GM12891 (cell line): Measurements from ENCODE around the gene PEX11A.

Experiments used
- PAX5 ChIP-seq: IDR thresholded peaks from 2 replicates; pipeline ENCODE4 v1.6.1; 2011; ENCODE audit warnings: low read length, moderate library complexity, mild to moderate bottlenecking; ENCODE audit not compliant: insufficient read depth, severe bottlenecking
- POLR2A ChIP-seq: IDR thresholded peaks from 2 replicates; pipeline ENCODE4 v1.6.1; 2011; ENCODE audit warnings: low read depth, low read length, control low read depth
- POLR2AphosphoS5 ChIP-seq: IDR thresholded peaks from 2 replicates; pipeline ENCODE4 v1.6.1; 2011; ENCODE audit warnings: low read depth, low read length, control low read depth
- POU2F2 ChIP-seq: IDR thresholded peaks from 2 replicates; pipeline ENCODE4 v1.6.1; 2011; ENCODE audit warnings: low read depth, mild to moderate bottlenecking, control low read depth, low read length, moderate library complexity

DNA sequence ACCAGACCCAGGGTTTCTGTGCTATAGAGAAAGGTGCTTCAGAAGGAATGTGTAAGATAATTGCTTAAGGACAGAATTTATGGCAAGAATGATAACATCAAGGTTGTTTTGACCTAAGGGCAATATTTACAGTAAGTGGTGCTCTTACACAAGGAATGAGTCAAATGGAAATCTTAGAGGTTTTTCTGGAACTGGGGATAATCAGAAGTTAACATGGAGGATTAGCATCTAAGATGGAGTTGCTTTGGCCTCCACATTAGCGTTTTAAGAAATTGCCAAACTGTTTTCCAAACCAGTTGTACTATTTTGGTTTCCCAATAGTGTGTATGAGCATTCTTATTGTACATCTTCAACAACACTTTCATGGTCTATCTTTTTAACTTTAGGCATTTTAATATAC is 3.1 kb upstream of the PEX11A start:
- TF ChIP-seq POLR2A (no peak), POU2F2 (no peak), POLR2AphosphoS5 (no peak), PAX5 (no peak)
